Epithelial cell of alveolus of lung (primary cell): ENCODE measurements around the gene KCNAB2. TPM values are rescaled to one million over a fixed set of nuclear protein-coding genes. Genes with fewer than 3 reads are reported as not detected.

Experiments
- total RNA-seq: library from RNA; depleted of rRNA; stranded (reverse); fragments of >200 nt; gene quantifications from 2 replicates; pipeline ENCODE4 v1.2.1, GENCODE V29; 2015

KCNAB2 gene
- total RNA-seq, result 1.9 and 6.1 TPM in 2 replicates

DNA sequence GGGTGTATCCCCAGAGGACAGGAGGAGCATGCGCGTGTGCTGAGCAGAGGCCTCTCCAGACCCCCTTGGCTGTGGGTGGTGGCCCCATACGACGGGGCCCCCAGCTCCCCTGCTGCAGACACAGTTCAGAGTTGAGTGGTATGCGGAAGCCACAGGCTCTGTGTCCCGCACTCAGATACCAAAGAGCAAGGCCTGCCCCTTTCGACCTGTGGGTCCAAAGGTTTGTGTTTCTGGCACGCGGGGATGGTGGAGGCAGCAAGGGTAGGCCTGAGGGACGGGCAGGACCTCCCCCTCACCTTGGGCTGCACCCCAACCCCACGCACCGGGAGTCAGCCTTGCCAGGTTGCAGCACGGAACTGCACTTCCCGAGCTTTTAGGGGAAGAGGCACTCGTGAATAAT is at the start of gene KCNAB2:
KCNAB2 (plus strand) TSS at position 328 of the 400 bp plus-strand sequence. CDS start 5,649 bp downstream, outside the sequence.

Other genes starting within 250 kb of the KCNAB2 start
- 4.0 and 5.7 TPM in 2 replicates for gene NPHP4, start 53.5 kb upstream of the KCNAB2 start, total RNA-seq
- under 0.01 and 0.24 TPM in 2 replicates for gene CHD5, start 134.4 kb downstream of the KCNAB2 start, total RNA-seq
- 143 and 226 TPM in 2 replicates for gene RPL22, start 153.7 kb downstream of the KCNAB2 start, total RNA-seq
- 10.3 and 23.4 TPM in 2 replicates for gene RNF207, start 160.2 kb downstream of the KCNAB2 start, total RNA-seq
- gene ICMT, start 190.1 kb downstream of the KCNAB2 start, total RNA-seq, result 42.0 and 58.6 TPM in 2 replicates
- not detected in 2 replicates for gene HES3, start 198.3 kb downstream of the KCNAB2 start, total RNA-seq
- 5.4 and 6.6 TPM in 2 replicates for gene GPR153, start 215.2 kb downstream of the KCNAB2 start, total RNA-seq